ENCODE results near the gene CA14. TPM values are rescaled to one million over a fixed set of nuclear protein-coding genes. Genes with fewer than 3 reads are reported as not detected.

Gene CA14
- total RNA-seq, 1 donor from 2014 or later = 31.9 TPM

- Mint-ChIP-seq H3K9me3 (no peaks in the 10 kb centered on the region), H3K27ac (ENCODE audit: unreplicated experiment) (no peak overlapping the region), H3K4me3 (peak overlapping the region; percentile 83), H3K27me3 (ENCODE audit: low read depth) (no peaks in the 10 kb centered on the region), H3K36me3 (ENCODE audit: low read depth) (no peaks in the 10 kb centered on the region), H3K4me1 (peaks cover 34% of the 10 kb centered on the region)
- no peak for DNase-seq (ENCODE audit: low read depth, low spot score)
- TF ChIP-seq CTCF (conservative IDR thresholded peaks at IDR 0.05) = no peak
These were observed 15.7 kb downstream of the CA14 start for GRCh38 chr1:150273311-150273710.

- H3K9me3 Mint-ChIP-seq = peaks cover 3% of the 10 kb centered on the region
- H3K4me3 Mint-ChIP-seq = no peak overlapping the region
- TF ChIP-seq CTCF (conservative IDR thresholded peaks at IDR 0.05) = no peak
- H3K36me3 Mint-ChIP-seq (ENCODE audit: low read depth) = no peaks in the 10 kb centered on the region
- peaks cover 27% of the 10 kb centered on the region for H3K4me1 Mint-ChIP-seq
- DNase-seq (ENCODE audit: low read depth, low spot score) = no peak
- peak overlapping the region; percentile 14 for H3K27ac Mint-ChIP-seq (ENCODE audit: unreplicated experiment)
- peaks cover 16% of the 10 kb centered on the region for H3K27me3 Mint-ChIP-seq (ENCODE audit: low read depth)
These were observed 22.6 kb downstream of the CA14 start for GRCh38 chr1:150280138-150280707.

- H3K27me3 Mint-ChIP-seq (ENCODE audit: low read depth) = peaks cover 16% of the 10 kb centered on the region
- H3K27ac Mint-ChIP-seq (ENCODE audit: unreplicated experiment) = peak overlapping the region; percentile 73
- peaks cover 27% of the 10 kb centered on the region for H3K4me1 Mint-ChIP-seq
- no peaks in the 10 kb centered on the region for H3K36me3 Mint-ChIP-seq (ENCODE audit: low read depth)
- H3K9me3 Mint-ChIP-seq = peaks cover 3% of the 10 kb centered on the region
- peak; percentile 73 for TF ChIP-seq CTCF (conservative IDR thresholded peaks at IDR 0.05)
- DNase-seq (ENCODE audit: low read depth, low spot score) = peak; percentile 55
- H3K4me3 Mint-ChIP-seq = peak overlapping the region; percentile 25
These were observed 23.7 kb downstream of the CA14 start for GRCh38 chr1:150281221-150281757.

- TF ChIP-seq CTCF (conservative IDR thresholded peaks at IDR 0.05) = no peak
- peaks cover 3% of the 10 kb centered on the region for H3K9me3 Mint-ChIP-seq
- H3K36me3 Mint-ChIP-seq (ENCODE audit: low read depth) = no peaks in the 10 kb centered on the region
- peaks cover 27% of the 10 kb centered on the region for H3K4me1 Mint-ChIP-seq
- peak within 1 kb of the TSS; percentile 91 for H3K27ac Mint-ChIP-seq (ENCODE audit: unreplicated experiment)
- peak within 1 kb of the TSS; percentile 87 for H3K4me3 Mint-ChIP-seq
- H3K27me3 Mint-ChIP-seq (ENCODE audit: low read depth) = peaks cover 19% of the 10 kb centered on the region
- no peak for DNase-seq (ENCODE audit: low read depth, low spot score)
These were observed 24.4 kb downstream of the CA14 start, which contains the start of gene CIART for GRCh38 chr1:150281758-150282557. TSS of gene CIART (plus strand) at chr1:150282554. CDS start at chr1:150283268, 714 bp downstream.

GRCh38 chr1:150282558-150282958 is 25.0 kb downstream of the CA14 start:
- Mint-ChIP-seq H3K27ac (ENCODE audit: unreplicated experiment) (no peak overlapping the region), H3K9me3 (peaks cover 3% of the 10 kb centered on the region), H3K4me1 (peaks cover 27% of the 10 kb centered on the region), H3K36me3 (ENCODE audit: low read depth) (no peaks in the 10 kb centered on the region), H3K27me3 (ENCODE audit: low read depth) (peaks cover 19% of the 10 kb centered on the region), H3K4me3 (peak overlapping the region; percentile 87)
- DNase-seq (ENCODE audit: low read depth, low spot score) = no peak
- TF ChIP-seq CTCF (conservative IDR thresholded peaks at IDR 0.05) = no peak

Data from neural crest cell (in vitro differentiated cells).